CD4-positive, alpha-beta memory T cell (primary cell): Measurements from ENCODE around the gene UBTD2. TPM values are rescaled to one million over a fixed set of nuclear protein-coding genes. Genes with fewer than 3 reads are reported as not detected.

Experiments
- CTCF ChIA-PET: fragments of 350-600 bp; sonication (Branson Sonifier 250); formaldehyde crosslinking; loops from one replicate; lab custom pipeline; 2021; ENCODE audit warnings: inconsistent platforms; ENCODE audit not compliant: partially characterized antibody; lab: Charles Lee
- POLR2A ChIA-PET: fragments of 350-600 bp; sonication (Branson Sonifier 250); formaldehyde crosslinking; loops from one replicate; lab custom pipeline; 2021; ENCODE audit not compliant: partially characterized antibody; lab: Charles Lee
- DNase-seq, 5 donors: peaks; one replicate each; pipeline versions ENCODE4 v3.0.0 to v3.0.0-alpha.2; 2020 to 2022; ENCODE audit warnings: mixed read lengths in 1 of 5
- H3K27ac ChIP-seq: one replicate; pipeline ENCODE4 v1.7.0; 2013; ENCODE audit warnings: low read depth, low read length
- H3K27me3 ChIP-seq: 2 replicates; pipeline ENCODE4 v1.7.0; 2013; ENCODE audit warnings: mild to moderate bottlenecking, low read length, moderate library complexity; ENCODE audit not compliant: insufficient read depth
- H3K36me3 ChIP-seq: 2 replicates; pipeline ENCODE4 v1.7.0; 2013; ENCODE audit warnings: mild to moderate bottlenecking, low read length, moderate library complexity; ENCODE audit not compliant: insufficient read depth
- H3K4me1 ChIP-seq: 2 replicates; pipeline ENCODE4 v1.7.0; 2013; ENCODE audit warnings: mild to moderate bottlenecking, low read length, moderate library complexity; ENCODE audit not compliant: insufficient read depth
- H3K4me3 ChIP-seq, 2 donors: one replicate each; pipeline ENCODE4 v1.7.0; 2013; ENCODE audit warnings: low read length in 2 of 2, mild to moderate bottlenecking in 1 of 2
- H3K9me3 ChIP-seq, 2 donors: one replicate each; pipeline ENCODE4 v1.7.0; 2013; ENCODE audit warnings: low read length in 2 of 2, control low read depth in 1 of 2; ENCODE audit not compliant: control insufficient read depth in 1 of 2
- H3K27ac Mint-ChIP-seq, 7 donors: one replicate each; pipeline ENCODE4 v1.8.0; 2020 to 2021; ENCODE audit warnings: mixed read lengths in 7 of 7, mild to moderate bottlenecking in 6 of 7, inconsistent platforms in 3 of 7, moderate library complexity in 3 of 7
- H3K27me3 Mint-ChIP-seq, 2 donors: one replicate each; pipeline ENCODE4 v1.8.0; 2020 to 2021; ENCODE audit warnings: mixed read lengths in 2 of 2
- H3K36me3 Mint-ChIP-seq, 2 donors: one replicate each; pipeline ENCODE4 v1.8.0; 2020 to 2021; ENCODE audit warnings: mixed read lengths in 2 of 2, inconsistent platforms in 1 of 2, mild to moderate bottlenecking in 1 of 2
- H3K4me1 Mint-ChIP-seq, 4 donors: one replicate each; pipeline ENCODE4 v1.8.0; 2020 to 2021; ENCODE audit warnings: mixed read lengths in 4 of 4, mild to moderate bottlenecking in 1 of 4
- H3K4me3 Mint-ChIP-seq, 8 donors: one replicate each; pipeline ENCODE4 v1.8.0; 2020 to 2021; ENCODE audit warnings: mixed read lengths in 8 of 8, mild to moderate bottlenecking in 7 of 8, moderate library complexity in 6 of 8, inconsistent platforms in 3 of 8
- H3K9me3 Mint-ChIP-seq, 8 donors: one replicate each; pipeline ENCODE4 v1.8.0; 2020 to 2021; ENCODE audit warnings: mixed read lengths in 8 of 8, mild to moderate bottlenecking in 5 of 8, inconsistent platforms in 3 of 8, moderate library complexity in 1 of 8
- intact Hi-C: fragments of 100-400 bp; cut with micrococcal nuclease; formaldehyde crosslinking; loops from one replicate; pipeline ENCODE4 v1.15.1; 2023
- polyA plus RNA-seq, 2 donors: library from polyadenylated mRNA; unstranded; fragments of 300-500 nt; fragmentation: Illumina TruSeq; gene quantifications; one replicate each; pipeline ENCODE4 v1.2.3, GENCODE V29; 2021
- total RNA-seq, 2 experiments: library from RNA; stranded (reverse); gene quantifications; one replicate each; pipeline ENCODE4 v1.2.3, GENCODE V29; 2021

Gene UBTD2
- total and polyA plus RNA-seq, 4 experiments from 2014 or later: 2.2 to 6.3 (median 6.0) TPM

DNA sequence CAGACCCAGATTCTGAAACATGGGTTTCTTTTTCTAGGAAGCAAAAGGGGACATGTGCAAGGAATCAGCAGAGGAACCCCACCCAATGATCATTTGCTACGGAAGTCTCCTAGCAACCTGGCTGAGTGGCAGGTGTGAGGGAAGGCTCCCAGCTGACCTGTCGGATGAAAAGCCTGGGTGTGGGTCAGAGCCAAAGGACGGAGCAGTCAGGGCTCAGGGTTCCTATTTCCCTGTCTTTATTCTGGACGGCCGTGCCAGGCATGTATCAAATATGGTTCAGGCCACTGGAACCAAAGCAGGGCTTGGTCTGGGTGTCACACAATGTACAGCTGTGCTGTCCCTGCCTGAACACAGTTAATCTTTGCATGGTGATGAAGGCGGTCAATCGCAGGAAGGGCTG lies 115.7 kb downstream of the UBTD2 start:
- Histone ChIP-seq H3K4me1 (peaks cover 97% of the 10 kb centered on the region), H3K4me3 (no peak overlapping the region), H3K9me3 (no peaks in the 10 kb centered on the region), H3K27me3 (no peaks in the 10 kb centered on the region), H3K27ac (peak overlapping the region; percentile 41), H3K36me3 (peaks cover 18% of the 10 kb centered on the region)
- Mint-ChIP-seq H3K27me3 (no peaks in the 10 kb centered on the region), H3K4me1 (peaks cover 55 to 98% (median 81%) of the 10 kb centered on the region in 4 donors), H3K36me3 (peaks cover 21 to 53% of the 10 kb centered on the region in 2 donors), H3K9me3 (no peaks in the 10 kb centered on the region), H3K27ac (peak overlapping the region in 6 of 7 donors; percentile 41 to 99 (median 92)), H3K4me3 (peak overlapping the region in 5 of 8 donors; percentile 34 to 72 (median 49))
- POLR2A ChIA-PET: interaction anchor here (0.9 to 8.3 kb wide), 3 partner anchors 11 to 24 kb away, joined by 3 to 80 read pairs (median 7); partner anchors contain the start of gene STK10
- CTCF ChIA-PET: interaction anchor here (1.1 to 23.1 kb wide), 3 partner anchors 17 to 62 kb away, joined by 4 to 429 read pairs (median 4); partner anchors contain the start of gene STK10
- DNase-seq: no peak
- intact Hi-C loops: no loop called here

DNA sequence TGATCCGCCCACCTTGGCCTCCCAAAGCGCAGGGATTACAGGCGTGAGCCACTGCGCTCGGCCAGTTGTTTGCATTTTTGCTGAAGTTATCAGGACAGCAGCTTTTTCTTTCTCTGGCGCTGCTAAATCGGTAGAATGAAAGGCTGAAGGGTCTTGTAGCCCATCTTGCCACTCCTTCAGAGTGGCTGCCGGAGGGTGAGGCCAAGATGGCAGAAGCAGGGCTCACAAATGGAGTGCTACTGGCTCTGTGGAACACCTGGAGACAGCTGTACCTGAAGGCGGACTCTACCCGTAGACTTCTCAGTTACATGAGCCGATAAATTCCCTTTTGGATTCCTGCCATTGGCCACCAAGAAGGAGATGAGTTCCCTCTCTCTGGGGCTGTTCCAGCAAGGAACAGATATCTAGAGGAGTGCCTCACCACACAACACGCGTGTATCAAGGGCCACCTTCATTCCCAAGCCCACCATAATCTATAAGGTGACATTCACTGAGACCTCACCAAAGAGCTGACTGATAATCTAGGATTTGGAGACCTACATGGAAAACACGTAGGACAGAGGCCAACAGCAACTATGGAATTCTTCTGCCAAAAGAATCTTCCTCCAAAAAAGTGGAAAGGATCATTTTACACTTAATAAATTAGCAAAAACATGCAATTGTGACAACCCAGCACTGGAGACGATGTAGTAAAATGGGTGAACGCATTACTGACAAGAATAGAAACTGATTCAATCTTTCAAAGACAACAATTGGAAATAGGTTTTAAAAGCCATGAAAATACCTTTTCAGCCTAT lies 117.3 kb downstream of the UBTD2 start:
- ChIA-PET CTCF (interaction anchor here (1.6 to 23.1 kb wide), 2 partner anchors 18 to 59 kb away, joined by 4 to 429 read pairs; partner anchors contain the start of gene STK10), POLR2A (interaction anchor here (1.7 to 8.4 kb wide), 4 partner anchors 8 to 55 kb away, joined by 7 to 89 read pairs (median 44); partner anchors contain the start of gene STK10)
- Histone ChIP-seq H3K27me3 (no peaks in the 10 kb centered on the region), H3K4me1 (peaks cover 96% of the 10 kb centered on the region), H3K9me3 (no peaks in the 10 kb centered on the region), H3K36me3 (peaks cover 18% of the 10 kb centered on the region), H3K27ac (no peak overlapping the region), H3K4me3 (no peak overlapping the region)
- H3K9me3 Mint-ChIP-seq: no peaks in the 10 kb centered on the region
- H3K27me3 Mint-ChIP-seq: no peaks in the 10 kb centered on the region
- peak overlapping the region; percentile 8 to 99 (median 62) for H3K27ac Mint-ChIP-seq
- intact Hi-C loops: no loop called here
- H3K4me1 Mint-ChIP-seq: peaks cover 59 to 97% (median 82%) of the 10 kb centered on the region in 4 donors
- H3K4me3 Mint-ChIP-seq: peak overlapping the region in 2 of 8 donors; percentile 10 to 39
- no peak for DNase-seq
- H3K36me3 Mint-ChIP-seq: peaks cover 24 to 60% of the 10 kb centered on the region in 2 donors

DNA sequence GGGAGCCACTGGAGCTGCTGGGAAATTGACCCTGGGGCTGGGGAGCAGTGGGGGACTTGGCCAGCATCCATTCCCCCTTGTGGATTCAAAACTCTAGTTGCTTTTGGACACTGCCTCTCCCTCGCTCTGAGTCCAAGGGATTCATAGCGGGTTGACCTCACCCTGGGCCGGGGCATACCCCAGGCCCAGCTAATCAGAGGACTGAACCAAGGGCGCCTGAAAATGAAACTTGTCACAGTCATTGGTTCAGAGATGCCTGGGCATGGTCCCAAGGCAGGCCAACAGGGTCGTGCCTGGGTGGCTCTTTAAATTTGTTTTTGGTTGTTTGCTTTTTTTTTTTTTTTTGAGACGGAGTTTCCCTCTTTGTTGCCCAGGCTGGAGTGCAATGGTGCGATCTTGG lies 118.1 kb downstream of the UBTD2 start:
- Histone ChIP-seq H3K4me3 (no peak overlapping the region), H3K27me3 (no peaks in the 10 kb centered on the region), H3K9me3 (no peaks in the 10 kb centered on the region), H3K4me1 (peaks cover 96% of the 10 kb centered on the region), H3K36me3 (peaks cover 14% of the 10 kb centered on the region), H3K27ac (peak overlapping the region; percentile 17)
- intact Hi-C loops: no loop called here
- H3K4me1 Mint-ChIP-seq: peaks cover 59 to 97% (median 81%) of the 10 kb centered on the region in 4 donors
- H3K36me3 Mint-ChIP-seq: peaks cover 24 to 62% of the 10 kb centered on the region in 2 donors
- CTCF ChIA-PET: interaction anchor here (5.3 to 23.1 kb wide), 2 partner anchors 8 to 19 kb away, joined by 37 to 429 read pairs; partner anchors contain the start of gene STK10
- no peaks in the 10 kb centered on the region for H3K27me3 Mint-ChIP-seq
- H3K4me3 Mint-ChIP-seq: no peak overlapping the region
- H3K27ac Mint-ChIP-seq: peak overlapping the region in 5 of 7 donors; percentile 3 to 87 (median 27)
- POLR2A ChIA-PET: interaction anchor here (1.7 to 8.4 kb wide), 4 partner anchors 9 to 54 kb away, joined by 6 to 89 read pairs (median 44); partner anchors contain the start of gene STK10
- DNase-seq: no peak
- no peaks in the 10 kb centered on the region for H3K9me3 Mint-ChIP-seq

GRCh38 chr5:172164769-172165212 lies 118.8 kb downstream of the UBTD2 start:
- Mint-ChIP-seq H3K4me1 (peaks cover 54 to 97% (median 79%) of the 10 kb centered on the region in 4 donors), H3K27ac (peak overlapping the region; percentile 40 to 87 (median 63)), H3K27me3 (no peaks in the 10 kb centered on the region), H3K4me3 (no peak overlapping the region), H3K9me3 (no peaks in the 10 kb centered on the region), H3K36me3 (peaks cover 19 to 58% of the 10 kb centered on the region in 2 donors)
- Histone ChIP-seq H3K4me1 (peaks cover 94% of the 10 kb centered on the region), H3K9me3 (no peaks in the 10 kb centered on the region), H3K4me3 (no peak overlapping the region), H3K27ac (peak overlapping the region; percentile 17), H3K36me3 (peaks cover 14% of the 10 kb centered on the region), H3K27me3 (no peaks in the 10 kb centered on the region)
- DNase-seq: no peak
- intact Hi-C loops: no loop called here
- CTCF ChIA-PET: interaction anchor here (2.7 to 23.1 kb wide), 3 partner anchors 9 to 59 kb away, joined by 6 to 429 read pairs (median 37); partner anchors contain the start of gene STK10
- POLR2A ChIA-PET: interaction anchor here (1.7 to 8.4 kb wide), 4 partner anchors 10 to 53 kb away, joined by 6 to 89 read pairs (median 44); partner anchors contain the start of gene STK10

GRCh38 chr5:172163346-172163745 lies 120.2 kb downstream of the UBTD2 start:
- POLR2A ChIA-PET: interaction anchor here (8.3 to 8.4 kb wide), 2 partner anchors 11 to 23 kb away, joined by 80 to 89 read pairs; partner anchors contain the start of gene STK10

DNA sequence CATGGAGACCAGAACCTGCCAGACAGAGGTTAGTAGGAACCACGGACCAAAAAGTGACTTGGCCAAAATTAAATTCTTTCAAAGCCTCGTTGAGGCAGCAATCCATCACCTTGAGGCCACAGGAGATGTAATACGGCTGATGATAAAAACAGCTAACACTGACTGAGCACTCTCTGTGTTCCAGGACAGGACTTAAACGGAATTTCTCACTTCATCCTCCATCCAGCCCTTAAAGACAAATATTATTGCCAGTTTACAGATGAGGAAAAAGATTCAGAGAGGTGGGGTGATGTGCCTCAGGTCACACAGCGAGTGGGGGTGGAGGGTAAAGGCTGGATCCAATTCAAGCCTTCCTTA lies 120.6 kb downstream of the UBTD2 start:
- no peak overlapping the region for H3K4me3 ChIP-seq
- peaks cover 14 to 53% of the 10 kb centered on the region in 2 donors for H3K36me3 Mint-ChIP-seq
- no peak overlapping the region for H3K27ac ChIP-seq
- H3K27ac Mint-ChIP-seq: peak overlapping the region in 6 of 7 donors; percentile 22 to 76 (median 50)
- no peaks in the 10 kb centered on the region for H3K9me3 Mint-ChIP-seq
- H3K4me1 ChIP-seq: peaks cover 91% of the 10 kb centered on the region
- ChIA-PET CTCF (interaction anchor here (1.1 to 23.1 kb wide), 7 partner anchors 11 to 156 kb away, joined by 3 to 429 read pairs (median 6); partner anchors contain the start of gene STK10), POLR2A (interaction anchor here (8.3 to 8.4 kb wide), 2 partner anchors 12 to 23 kb away, joined by 80 to 89 read pairs; partner anchors contain the start of gene STK10)
- no peaks in the 10 kb centered on the region for H3K27me3 Mint-ChIP-seq
- no peak for DNase-seq
- peaks cover 50 to 97% (median 74%) of the 10 kb centered on the region in 4 donors for H3K4me1 Mint-ChIP-seq
- intact Hi-C loops: no loop called here
- H3K36me3 ChIP-seq: peaks cover 16% of the 10 kb centered on the region
- peak overlapping the region in 2 of 8 donors; percentile 15 to 38 for H3K4me3 Mint-ChIP-seq
- no peaks in the 10 kb centered on the region for H3K9me3 ChIP-seq
- H3K27me3 ChIP-seq: no peaks in the 10 kb centered on the region

More at GRCh38 chr5:172163346-172163745, 120.2 kb downstream of the UBTD2 start:
- Histone ChIP-seq H3K4me3 (no peak overlapping the region), H3K4me1 (peaks cover 91% of the 10 kb centered on the region), H3K27me3 (no peaks in the 10 kb centered on the region), H3K27ac (no peak overlapping the region), H3K36me3 (peaks cover 14% of the 10 kb centered on the region), H3K9me3 (no peaks in the 10 kb centered on the region)
- no peak for DNase-seq
- CTCF ChIA-PET: interaction anchor here (1.1 to 23.1 kb wide), 5 partner anchors 11 to 127 kb away, joined by 3 to 429 read pairs (median 6); partner anchors contain the start of gene STK10
- peak overlapping the region in 5 of 7 donors; percentile 22 to 76 (median 63) for H3K27ac Mint-ChIP-seq
- H3K4me1 Mint-ChIP-seq: peaks cover 50 to 97% (median 75%) of the 10 kb centered on the region in 4 donors
- peaks cover 15 to 54% of the 10 kb centered on the region in 2 donors for H3K36me3 Mint-ChIP-seq
- intact Hi-C loops: no loop called here
- no peaks in the 10 kb centered on the region for H3K27me3 Mint-ChIP-seq
- H3K9me3 Mint-ChIP-seq: no peaks in the 10 kb centered on the region
- peak overlapping the region in 2 of 8 donors; percentile 15 to 38 for H3K4me3 Mint-ChIP-seq
